HG03342 (cell line): ENCODE data around the gene CALCR.
"Not testable (repeated sequence)": the region's sequence is repeated elsewhere in the genome, so short reads cannot be mapped to it uniquely, and the experiment has no call there.

Experiments used
- ATAC-seq: cut with Tn5 transposase; IDR thresholded peaks from one replicate; pipeline ENCODE4 v1.9.1; 2021; ENCODE audit warnings: mild to moderate bottlenecking, moderate library complexity; ENCODE audit not compliant: unreplicated experiment

The CALCR gene

DNA sequence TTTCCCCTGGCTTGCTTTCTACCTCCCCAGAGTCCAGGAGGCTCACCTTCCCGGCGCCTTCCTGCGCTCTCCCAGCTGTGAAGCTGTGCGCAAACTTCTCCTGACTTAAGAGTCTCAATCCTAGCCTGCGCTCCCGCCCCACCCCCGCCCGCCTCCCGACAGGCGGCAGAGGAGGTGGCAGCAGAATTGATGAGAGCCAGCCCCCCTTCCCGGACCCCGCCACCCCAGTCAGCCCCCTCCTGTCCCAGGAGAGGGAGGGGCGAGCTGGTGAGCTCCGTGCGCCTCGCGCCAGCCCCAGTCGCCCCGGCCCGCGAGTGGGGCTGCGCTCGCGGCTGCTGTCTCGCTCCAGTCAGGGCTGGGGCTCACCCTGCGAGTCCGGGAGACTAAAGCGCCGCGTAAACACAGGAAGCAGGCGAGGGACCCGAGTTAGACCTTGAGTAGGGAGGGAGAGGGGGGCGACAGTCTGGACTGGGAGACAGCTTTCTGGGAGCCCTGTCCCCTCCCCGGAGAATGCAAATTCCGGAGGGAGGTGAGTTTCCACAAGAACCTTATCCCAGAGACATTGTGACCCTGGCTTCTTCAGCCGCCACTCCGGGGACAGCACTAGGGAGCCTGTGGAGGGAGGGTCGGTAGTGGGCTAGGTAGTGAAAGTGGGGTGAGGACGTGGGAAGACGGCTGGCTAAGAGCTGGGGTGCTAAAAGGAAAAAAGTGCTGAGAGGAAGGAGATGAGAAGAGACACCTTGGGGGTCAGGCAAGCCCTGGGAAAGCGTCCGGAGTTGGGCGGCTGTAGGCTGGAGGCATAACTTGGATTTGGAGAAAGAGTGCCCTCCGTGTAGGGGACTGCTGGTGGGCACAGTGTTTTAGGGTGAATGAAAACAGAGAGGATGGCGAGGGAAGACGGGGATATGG, at the start of gene CALCR:
Gene CALCR (minus strand): TSS at position 79 of the 909 bp plus-strand sequence. CDS start 87,743 bp downstream, outside the sequence.
- ATAC-seq, result no peak

GRCh38 chr7:93623816-93624215, 49.3 kb upstream of the CALCR start:
- ATAC-seq, result no peak

DNA sequence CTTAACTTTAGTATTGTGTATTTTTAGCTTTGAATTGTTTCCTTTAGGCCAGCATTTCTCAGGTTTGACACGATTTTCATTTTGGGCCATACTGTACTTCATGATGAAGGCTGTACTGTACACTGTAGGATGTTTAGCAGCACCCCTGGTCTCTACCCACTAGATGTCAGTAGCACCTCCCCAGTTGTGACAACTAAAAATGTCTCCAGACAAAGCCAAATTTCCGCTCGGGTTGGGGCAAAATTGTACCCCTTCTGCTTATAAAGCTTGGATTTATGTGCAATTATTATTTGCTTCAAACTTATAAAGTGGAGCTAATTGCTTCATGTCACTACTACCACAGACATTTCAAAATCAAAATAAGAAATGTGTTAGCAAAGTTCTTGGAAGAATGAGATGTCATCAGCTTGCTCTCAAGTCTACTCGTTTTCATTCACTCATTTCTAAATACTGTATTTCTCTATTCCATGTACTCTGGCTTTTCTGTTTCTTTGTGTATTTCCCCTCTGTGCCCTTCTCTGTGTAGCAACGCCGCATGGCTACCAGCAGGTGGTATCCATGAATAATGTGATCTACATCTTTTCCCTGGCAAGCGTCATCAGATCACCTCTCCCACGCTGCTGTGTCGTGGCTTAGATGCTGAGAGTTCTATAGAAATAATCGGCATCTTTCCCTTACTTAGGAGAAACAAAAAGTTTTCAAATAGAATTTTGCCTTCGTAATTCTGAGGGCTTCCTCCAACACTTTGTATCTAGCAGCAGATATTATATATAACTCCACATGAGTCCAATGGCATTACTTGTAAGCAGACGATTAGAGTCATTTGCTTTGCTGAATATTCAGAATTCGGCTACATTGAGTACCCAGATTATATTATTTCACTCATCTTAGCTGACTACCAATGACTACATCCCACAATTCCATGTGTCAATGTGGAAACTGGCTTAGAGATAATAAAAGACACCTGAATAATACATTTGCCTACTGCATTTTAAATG, 47.8 kb upstream of the CALCR start:
- no peak for ATAC-seq

DNA sequence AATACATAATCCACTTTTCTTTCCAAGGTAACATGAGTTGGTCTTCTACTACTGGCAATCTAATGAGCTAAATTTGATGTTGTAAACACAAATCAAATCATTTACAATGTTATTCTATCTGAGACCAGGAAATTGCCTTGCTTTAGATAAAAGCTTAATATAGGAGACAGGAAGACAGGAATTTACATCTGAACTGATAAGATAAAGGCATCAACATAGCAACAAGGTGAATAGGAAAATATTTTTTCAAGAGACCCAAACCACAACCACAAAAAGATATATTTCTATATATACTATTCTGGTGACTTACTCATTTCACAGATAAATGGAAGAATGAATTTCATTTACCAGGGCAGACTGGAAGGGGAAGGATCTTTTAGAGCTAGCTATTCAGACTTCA, 46.3 kb upstream of the CALCR start:
- no peak for ATAC-seq

DNA sequence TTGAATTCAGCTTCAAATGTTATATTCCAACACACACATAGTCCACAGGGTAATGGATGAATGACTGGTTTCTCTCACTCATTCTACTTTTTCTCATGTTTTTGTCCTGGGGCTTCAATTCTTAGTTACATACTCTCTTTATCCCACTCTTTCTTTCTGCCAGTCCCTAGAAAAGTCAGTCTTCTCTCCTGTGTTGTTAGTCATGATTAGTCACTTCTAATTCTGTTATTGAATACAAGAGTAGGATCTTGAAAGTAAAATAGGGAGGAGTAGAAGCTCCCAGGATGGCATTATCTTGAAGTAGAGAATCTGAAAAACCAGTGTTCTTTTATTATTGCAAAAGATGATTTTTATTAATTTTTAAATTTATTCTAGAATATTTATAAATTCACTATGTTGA, 45.5 kb upstream of the CALCR start:
- no peak for ATAC-seq

DNA sequence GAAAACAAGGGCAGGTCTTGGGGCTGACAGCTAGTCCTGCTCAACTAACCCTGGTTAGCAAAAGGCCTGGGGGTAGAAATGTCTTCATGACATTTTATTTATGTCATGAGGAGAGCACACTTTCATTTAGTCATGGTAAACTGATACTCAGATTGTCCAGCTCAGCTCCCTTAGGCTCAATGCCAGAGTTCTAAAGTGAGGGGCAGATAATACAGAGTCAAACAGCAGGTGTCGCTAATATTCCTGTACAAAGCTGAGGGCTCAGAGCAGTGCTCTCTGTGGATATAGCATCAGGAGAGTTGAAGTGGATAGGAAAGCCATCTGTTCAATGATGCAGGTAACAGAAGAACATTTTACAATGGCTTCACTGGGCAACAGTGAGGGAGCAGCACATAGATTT, 26.8 kb upstream of the CALCR start:
- no peak for ATAC-seq

DNA sequence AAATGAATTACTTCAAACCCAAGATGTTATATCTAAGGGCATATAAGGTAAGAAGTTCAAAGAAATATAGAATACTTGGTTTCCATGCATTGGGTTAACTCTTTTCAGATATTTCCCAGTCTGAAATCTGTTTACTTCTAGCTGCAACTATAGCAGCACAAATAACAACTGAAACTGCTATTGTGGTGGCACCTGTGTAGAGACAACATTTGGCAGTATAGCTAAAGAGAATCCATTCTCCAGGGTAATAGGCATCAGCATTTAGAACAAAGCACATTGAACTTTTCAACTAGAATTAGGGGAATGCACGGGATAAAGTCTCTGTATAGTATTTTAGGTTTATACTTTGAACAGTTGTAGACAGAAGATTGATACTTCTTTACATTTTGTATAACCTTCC, 19.7 kb upstream of the CALCR start:
- no peak for ATAC-seq

DNA sequence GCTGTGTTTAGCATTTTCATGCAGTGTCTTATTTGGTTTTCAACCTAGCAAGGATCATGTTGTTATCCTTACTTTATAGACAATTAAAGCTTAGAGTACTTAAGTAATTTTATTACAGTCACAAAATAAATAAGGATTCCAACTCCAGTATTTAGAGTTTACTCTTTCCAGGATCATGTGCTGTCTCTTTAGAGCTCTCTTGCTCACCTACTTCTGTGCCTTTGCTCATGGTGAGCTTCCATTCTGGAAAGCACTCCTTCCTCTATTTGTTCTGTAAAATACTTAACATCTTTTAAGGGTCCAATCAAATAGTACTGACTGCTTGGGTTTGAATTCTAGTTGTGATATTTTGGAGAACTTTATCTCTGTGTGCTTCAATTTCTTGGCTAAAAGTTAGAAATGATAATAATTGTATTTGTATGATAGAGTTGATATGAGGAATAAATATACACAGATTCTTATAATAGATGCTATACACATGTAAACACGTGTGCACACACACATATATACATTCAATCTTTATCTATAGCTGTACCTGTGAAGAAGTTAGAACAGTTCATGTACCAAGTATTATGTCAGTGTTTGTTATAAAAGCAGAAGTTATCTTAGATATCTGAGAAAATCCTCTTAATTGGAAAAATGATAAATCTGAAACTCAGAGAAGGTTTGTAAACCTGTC, 18.2 kb upstream of the CALCR start:
- no peak for ATAC-seq

DNA sequence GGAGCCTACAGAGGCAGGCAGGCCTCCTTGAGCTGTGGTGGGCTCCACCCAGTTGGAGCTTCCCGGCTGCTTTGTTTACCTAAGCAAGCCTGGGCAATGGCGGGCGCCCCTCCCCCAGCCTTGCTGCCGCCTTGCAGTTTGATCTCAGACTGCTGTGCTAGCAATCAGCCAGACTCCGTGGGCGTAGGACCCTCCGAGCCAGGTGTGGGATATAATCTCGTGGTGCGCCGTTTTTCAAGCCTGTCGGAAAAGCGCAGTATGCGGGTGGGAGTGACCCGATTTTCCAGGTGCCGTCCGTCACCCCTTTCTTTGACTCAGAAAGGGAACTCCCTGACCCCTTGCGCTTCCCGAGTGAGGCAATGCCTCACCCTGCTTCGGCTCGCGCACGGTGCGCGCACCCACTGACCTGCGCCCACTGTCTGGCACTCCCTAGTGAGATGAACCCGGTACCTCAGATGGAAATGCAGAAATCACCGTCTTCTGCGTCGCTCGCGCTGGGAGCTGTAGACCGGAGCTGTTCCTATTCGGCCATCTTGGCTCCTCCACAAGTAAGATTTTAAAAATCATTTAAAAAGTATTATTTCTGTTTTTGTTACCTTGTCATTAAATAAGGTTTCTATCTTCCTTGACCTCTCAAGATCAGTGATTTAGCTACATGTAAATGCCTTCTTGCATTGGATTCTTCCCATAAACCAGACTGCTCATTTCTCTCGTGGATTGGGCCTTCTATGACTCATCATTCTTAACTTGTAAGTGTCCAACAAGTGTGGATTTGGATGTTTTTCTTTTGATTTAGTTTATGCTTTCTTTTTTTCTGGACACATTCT, 16.9 kb upstream of the CALCR start:
- ATAC-seq, result not testable (repeated sequence)

DNA sequence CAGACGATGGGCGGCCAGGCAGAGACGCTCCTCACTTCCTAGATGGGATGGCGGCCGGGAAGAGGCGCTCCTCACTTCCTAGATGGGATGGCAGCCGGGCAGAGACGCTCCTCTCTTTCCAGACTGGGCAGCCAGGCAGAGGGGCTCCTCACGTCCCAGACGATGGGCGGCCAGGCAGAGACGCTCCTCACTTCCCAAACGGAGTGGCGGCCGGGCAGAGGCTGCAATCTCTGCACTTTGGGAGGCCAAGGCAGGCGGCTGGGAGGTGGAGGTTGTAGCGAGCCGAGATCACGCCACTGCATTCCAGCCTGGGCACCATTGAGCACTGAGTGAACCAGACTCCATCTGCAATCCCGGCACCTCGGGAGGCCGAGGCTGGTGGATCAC, 11.9 kb upstream of the CALCR start:
- ATAC-seq, result not testable (repeated sequence)

GRCh38 chr7:93585694-93586478, 11.4 kb upstream of the CALCR start:
- ATAC-seq, result not testable (repeated sequence)

GRCh38 chr7:93579431-93579830, 4.9 kb upstream of the CALCR start:
- no peak for ATAC-seq

DNA sequence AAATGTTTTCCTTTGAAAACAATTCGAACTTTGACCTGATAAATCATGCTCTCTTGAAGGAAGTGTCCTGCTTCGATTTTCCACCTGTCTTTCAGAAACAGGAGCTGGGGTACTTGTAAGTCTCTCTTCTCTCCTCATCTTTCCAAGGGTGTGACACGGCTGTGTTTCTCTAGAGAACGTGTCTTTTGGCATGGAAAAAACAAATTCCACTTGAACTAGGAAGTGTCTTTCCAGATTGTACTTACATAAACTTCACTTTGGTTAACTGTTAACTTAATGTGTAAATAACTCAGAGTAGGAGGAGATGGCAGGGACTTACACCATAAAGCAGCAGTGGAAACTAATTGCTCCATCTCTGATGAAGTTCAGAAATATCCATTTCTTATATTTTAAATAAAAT, 4.2 kb upstream of the CALCR start:
- no peak for ATAC-seq

DNA sequence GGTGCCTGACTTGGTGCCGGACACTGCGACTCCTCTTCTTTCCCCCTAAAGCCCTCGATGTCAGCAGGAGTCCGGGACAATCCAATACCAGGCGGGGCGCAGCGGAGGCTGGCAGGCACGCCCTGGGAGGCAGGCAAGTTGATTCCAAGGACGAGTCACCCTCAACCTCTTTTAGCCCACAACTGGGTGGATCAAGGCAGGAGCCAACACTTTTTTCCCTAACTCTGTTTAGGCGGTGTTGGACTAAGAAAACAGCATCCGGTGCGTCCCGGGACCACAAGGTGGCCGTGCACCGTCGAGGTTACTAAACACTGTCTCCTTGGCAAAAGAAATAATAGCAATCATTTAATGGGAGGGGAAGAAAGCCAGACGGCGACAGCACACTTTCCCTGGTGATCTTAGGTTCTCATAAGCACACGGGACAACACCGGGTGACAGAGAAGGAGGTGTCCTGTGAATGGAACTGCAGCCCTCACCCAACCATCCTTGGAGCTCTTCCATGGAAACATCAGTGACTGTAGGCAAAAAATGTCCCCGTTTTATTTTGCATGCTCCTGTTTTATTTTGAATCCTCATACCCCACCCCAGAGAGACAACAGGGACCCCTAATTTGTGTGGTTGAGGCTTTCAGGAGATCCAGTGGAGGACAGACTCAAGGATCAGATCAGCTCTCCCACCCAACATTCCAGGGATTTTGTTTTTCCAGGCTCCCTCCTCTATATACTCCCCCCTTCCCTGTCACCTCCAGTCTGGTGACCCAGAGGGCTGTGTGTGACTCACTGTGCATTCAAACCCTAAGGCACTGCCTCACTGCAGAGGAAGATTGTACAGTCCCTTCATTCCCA, 1.3 kb upstream of the CALCR start:
- ATAC-seq, result no peak

DNA sequence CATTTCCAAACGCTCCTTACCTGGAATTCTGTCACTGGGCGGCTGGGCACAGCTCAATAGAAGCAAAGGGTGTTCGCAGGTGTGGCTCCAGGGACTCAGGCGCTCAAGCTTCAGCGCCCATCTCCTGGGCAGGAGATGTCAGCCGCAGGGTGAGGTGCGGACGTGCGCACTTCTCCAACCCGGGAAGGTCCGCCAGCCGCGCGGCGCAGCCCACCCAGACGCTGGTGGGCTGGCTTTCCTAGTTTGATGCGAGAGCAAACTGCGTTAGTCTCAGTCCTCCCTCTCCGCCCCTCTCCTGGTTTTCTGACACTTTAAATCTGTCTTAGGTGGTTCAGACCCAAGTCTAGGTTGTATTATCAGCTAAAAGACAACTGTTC, 267 bp downstream of the CALCR start:
- ATAC-seq, result no peak

- no peak for ATAC-seq
Observed at GRCh38 chr7:93569189-93569588, 5.3 kb downstream of the CALCR start.

- no peak for ATAC-seq
Observed at GRCh38 chr7:93566876-93567275, 7.6 kb downstream of the CALCR start.

GRCh38 chr7:93563584-93563983, 10.9 kb downstream of the CALCR start:
- ATAC-seq, result no peak

GRCh38 chr7:93562936-93563335, 11.6 kb downstream of the CALCR start:
- ATAC-seq, result no peak
